ENCODE measurements around the gene RASA3. TPM values are rescaled to one million over a fixed set of nuclear protein-coding genes. Genes with fewer than 3 reads are reported as not detected.

RASA3 gene
- total RNA-seq, 1 experiment from 2014 or later, result 18.6 TPM

GRCh38 chr13:114002009-114002544 lies 130.3 kb downstream of the RASA3 start:
- no TSS peak for BruUV-seq (replicated peaks)
- TF ChIP-seq TCF7L2 (IDR thresholded peaks at IDR 0.05; ENCODE audit: borderline replicate concordance, extremely low read depth, insufficient read depth, insufficient read length), result no peak
- TF ChIP-seq SIN3A (IDR thresholded peaks at IDR 0.05; ENCODE audit: low read depth), result no peak
- TF ChIP-seq EZH2 (IDR thresholded peaks at IDR 0.05), result no peak
- no peak for TF ChIP-seq EZH2phosphoT487 (IDR thresholded peaks at IDR 0.05; ENCODE audit: borderline replicate concordance)
- no peak for TF ChIP-seq ZBTB33 (IDR thresholded peaks at IDR 0.05; ENCODE audit: extremely low read depth, insufficient replicate concordance, low read length)
- no peak for TF ChIP-seq MAX (IDR thresholded peaks at IDR 0.05)
- no peak for DNase-seq (ENCODE audit: low read depth, low spot score)
- no peaks in the 10 kb centered on the region for H3K9me2 ChIP-seq (ENCODE audit: insufficient read depth)
- ChIA-PET RAD21 (ENCODE audit: low non-redundant PET in 1 of 2, low total read pairs in 2 of 2, uncharacterized antibody in 2 of 2, unreplicated experiment in 2 of 2) (no interaction called here), CTCF (no interaction called here), POLR2A (no interaction called here)
- no peak overlapping the region for H3K27ac ChIP-seq (ENCODE audit: low read depth, low read length)
- peaks cover 0 to 5% of the 10 kb centered on the region in 2 experiments; a peak in 1 of 4 replicates for H3K4me1 ChIP-seq (ENCODE audit: control insufficient read depth in 1 of 2, insufficient read depth in 2 of 2, low read length in 2 of 2)
- no peaks in the 10 kb centered on the region for H3K36me3 ChIP-seq (ENCODE audit: control insufficient read depth in 1 of 2, insufficient read depth in 2 of 2, low read length in 2 of 2)
- no peaks in the 10 kb centered on the region for H3K27me3 ChIP-seq (ENCODE audit: insufficient read depth, low read length)
- no peaks in the 10 kb centered on the region for H3K9me3 ChIP-seq (ENCODE audit: control insufficient read depth in 1 of 2, insufficient read depth in 1 of 2, low read depth in 1 of 2, low read length in 2 of 2)
- no peaks in the 10 kb centered on the region for H3K79me2 ChIP-seq (ENCODE audit: insufficient read depth, low read length)
- H4K20me1 ChIP-seq (ENCODE audit: insufficient read depth), result no peaks in the 10 kb centered on the region
- no peak overlapping the region for H3K4me3 ChIP-seq (replicated peaks in 1 of 2; ENCODE audit: low read depth in 1 of 2, low read length in 2 of 2)
- no peak overlapping the region for H2AFZ ChIP-seq (ENCODE audit: low read depth, low read length, poor library complexity, severe bottlenecking)
- intact Hi-C loops (cut with micrococcal nuclease), result no loop called here
- ATAC-seq, result no peak
- H3K4me2 ChIP-seq (ENCODE audit: low read length), result no peak overlapping the region
- H3K9ac ChIP-seq (ENCODE audit: low read length), result no peak overlapping the region

All from HCT116 (cell line).